Epithelial cell of proximal tubule (primary cell): ENCODE results near the gene MYO3B. TPM values are rescaled to one million over a fixed set of nuclear protein-coding genes. Genes with fewer than 3 reads are reported as not detected.

Source experiments
- DNase-seq: peaks from one replicate; pipeline ENCODE4 v3.0.0-alpha.2; 2011; ENCODE audit warnings: low read depth
- H3K4me3 ChIP-seq: 2 replicates; pipeline ENCODE4 v1.5.1; 2011; ENCODE audit warnings: low read depth, mild to moderate bottlenecking, low read length
- CTCF ChIP-seq: conservative IDR thresholded peaks from 2 replicates; pipeline ENCODE4 v1.5.1; 2012; ENCODE audit warnings: low read depth, mild to moderate bottlenecking, low read length
- total RNA-seq: library from RNA; depleted of rRNA; stranded (reverse); fragments of >200 nt; gene quantifications from 2 replicates; pipeline ENCODE4 v1.2.3, GENCODE V29; 2015

Gene MYO3B
- total RNA-seq, 1 donor from 2014 or later = 0.35 TPM

- H3K4me3 ChIP-seq = no peak overlapping the region
- DNase-seq = no peak
- no peak for TF ChIP-seq CTCF
These were observed 86.5 kb downstream of the MYO3B start for GRCh38 chr2:170264522-170264860.

GRCh38 chr2:170264865-170265264 is 86.9 kb downstream of the MYO3B start:
- TF ChIP-seq CTCF = no peak
- DNase-seq = no peak
- no peak overlapping the region for H3K4me3 ChIP-seq

- no peak for TF ChIP-seq CTCF
- H3K4me3 ChIP-seq = no peak overlapping the region
- DNase-seq = no peak
These were observed 87.4 kb downstream of the MYO3B start for GRCh38 chr2:170265321-170265720.

GRCh38 chr2:170266358-170266757 is 88.4 kb downstream of the MYO3B start:
- no peak for DNase-seq
- no peak for TF ChIP-seq CTCF
- H3K4me3 ChIP-seq = no peak overlapping the region

GRCh38 chr2:170267071-170267470 is 89.1 kb downstream of the MYO3B start:
- TF ChIP-seq CTCF = no peak
- no peak for DNase-seq
- H3K4me3 ChIP-seq = no peak overlapping the region

GRCh38 chr2:170270278-170270864 is 92.4 kb downstream of the MYO3B start:
- DNase-seq = no peak
- TF ChIP-seq CTCF = no peak

GRCh38 chr2:170271340-170271739 is 93.4 kb downstream of the MYO3B start:
- TF ChIP-seq CTCF = no peak
- DNase-seq = no peak
- H3K4me3 ChIP-seq = no peak overlapping the region

More at GRCh38 chr2:170270278-170270864, 92.4 kb downstream of the MYO3B start:
- H3K4me3 ChIP-seq = no peak overlapping the region
